GM12873 (cell line): ENCODE results near the gene TNNT1.

Experiments used
- TF ChIP-seq, protein P1 (sequence below): IDR thresholded peaks from 2 replicates; pipeline ENCODE4 v1.5.1; 2012; ENCODE audit warnings: low read depth, mild to moderate bottlenecking, moderate library complexity, low read length, control low read depth; ENCODE audit not compliant: insufficient read depth; ENCODE audit errors: missing control alignments

TNNT1 gene

DNA sequence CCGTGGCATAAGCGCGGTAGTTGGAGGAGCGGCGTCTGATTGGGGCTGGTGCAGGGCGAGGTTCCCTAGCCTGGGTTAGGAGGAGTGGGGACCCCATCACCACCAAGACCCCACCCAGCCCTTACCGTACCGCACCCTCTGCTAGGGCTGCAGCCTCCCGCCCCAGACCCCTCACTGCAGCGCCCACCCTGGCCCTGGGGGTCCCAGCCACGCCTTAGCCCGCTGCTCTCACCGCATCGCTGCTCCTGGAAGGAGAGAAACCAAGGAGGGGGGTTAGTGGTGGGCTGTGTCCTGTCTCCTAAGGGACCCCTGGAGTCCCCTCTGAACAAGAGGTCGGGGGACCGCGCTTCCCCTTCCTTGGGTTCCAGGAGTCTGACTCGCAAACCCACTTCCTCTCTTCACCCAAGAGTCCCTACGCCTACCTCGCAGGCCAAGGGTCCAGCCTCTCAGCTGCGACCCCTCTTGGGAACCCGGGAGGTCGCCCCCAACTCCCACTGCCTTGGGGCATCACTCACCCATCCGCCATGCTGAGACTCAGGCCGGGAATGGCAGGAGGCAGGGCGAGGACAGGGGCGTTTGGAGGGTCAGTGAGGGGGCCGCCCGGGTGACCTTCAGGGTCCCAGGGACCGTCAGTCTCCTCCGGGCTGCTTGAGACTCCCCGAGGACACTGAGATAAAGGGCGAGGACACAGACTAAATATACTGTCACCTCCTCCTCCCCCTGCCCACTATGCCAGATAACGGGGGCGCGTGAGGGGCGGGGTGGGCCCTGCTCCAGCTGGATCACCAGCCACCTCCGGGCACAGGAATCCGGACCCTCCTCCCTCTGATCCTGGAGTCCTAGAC, 8.3 kb upstream of the TNNT1 start, which contains the start of gene TNNI3:
TSS of gene TNNI3 (minus strand) at position 669 of the 845 bp plus-strand sequence. CDS start at position 526, 143 bp downstream.
- TF ChIP-seq, protein P1, sequence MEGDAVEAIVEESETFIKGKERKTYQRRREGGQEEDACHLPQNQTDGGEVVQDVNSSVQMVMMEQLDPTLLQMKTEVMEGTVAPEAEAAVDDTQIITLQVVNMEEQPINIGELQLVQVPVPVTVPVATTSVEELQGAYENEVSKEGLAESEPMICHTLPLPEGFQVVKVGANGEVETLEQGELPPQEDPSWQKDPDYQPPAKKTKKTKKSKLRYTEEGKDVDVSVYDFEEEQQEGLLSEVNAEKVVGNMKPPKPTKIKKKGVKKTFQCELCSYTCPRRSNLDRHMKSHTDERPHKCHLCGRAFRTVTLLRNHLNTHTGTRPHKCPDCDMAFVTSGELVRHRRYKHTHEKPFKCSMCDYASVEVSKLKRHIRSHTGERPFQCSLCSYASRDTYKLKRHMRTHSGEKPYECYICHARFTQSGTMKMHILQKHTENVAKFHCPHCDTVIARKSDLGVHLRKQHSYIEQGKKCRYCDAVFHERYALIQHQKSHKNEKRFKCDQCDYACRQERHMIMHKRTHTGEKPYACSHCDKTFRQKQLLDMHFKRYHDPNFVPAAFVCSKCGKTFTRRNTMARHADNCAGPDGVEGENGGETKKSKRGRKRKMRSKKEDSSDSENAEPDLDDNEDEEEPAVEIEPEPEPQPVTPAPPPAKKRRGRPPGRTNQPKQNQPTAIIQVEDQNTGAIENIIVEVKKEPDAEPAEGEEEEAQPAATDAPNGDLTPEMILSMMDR = no peak

DNA sequence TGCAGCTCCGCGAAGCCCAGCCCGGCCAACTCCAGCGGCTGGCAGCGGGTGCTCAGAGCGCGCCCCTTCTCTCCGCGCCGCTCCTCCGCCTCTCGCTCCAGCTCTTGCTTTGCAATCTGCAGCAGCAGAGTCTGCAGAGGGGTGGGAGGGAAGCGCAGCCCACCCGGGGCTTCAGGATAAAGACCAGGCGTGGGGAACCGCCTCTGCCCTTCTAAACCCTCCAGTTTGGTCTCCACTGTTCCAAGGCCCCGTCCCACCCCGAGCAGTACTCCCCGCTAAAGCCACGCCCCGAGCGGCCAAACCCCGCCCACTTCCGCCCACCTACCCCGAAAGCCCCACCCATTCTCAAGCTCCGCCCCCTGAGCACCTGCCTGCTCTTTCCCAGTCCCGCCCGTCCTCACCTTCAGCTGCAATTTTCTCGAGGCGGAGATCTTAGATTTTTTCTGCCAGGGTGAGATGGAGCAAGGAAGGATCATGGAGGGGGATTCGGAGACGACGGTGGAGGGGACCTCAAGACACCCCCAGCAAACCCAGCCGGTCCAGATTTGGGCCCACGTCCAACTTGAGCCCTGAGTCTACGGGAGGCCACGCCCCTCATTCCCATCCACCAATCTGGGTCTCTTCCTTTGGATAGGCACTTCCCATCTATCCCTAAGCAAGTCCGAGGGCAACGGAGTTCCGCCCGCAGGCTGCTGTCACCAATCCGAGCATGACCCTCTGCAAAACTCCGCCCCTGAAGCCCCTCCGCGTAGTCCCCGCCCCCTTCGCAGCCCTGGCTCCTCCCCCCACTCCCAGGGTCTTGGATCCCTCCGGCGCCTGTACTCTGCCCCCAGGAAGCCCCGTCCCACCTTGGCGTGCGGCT, 7.4 kb upstream of the TNNT1 start:
- TF ChIP-seq, protein P1 = no peak

DNA sequence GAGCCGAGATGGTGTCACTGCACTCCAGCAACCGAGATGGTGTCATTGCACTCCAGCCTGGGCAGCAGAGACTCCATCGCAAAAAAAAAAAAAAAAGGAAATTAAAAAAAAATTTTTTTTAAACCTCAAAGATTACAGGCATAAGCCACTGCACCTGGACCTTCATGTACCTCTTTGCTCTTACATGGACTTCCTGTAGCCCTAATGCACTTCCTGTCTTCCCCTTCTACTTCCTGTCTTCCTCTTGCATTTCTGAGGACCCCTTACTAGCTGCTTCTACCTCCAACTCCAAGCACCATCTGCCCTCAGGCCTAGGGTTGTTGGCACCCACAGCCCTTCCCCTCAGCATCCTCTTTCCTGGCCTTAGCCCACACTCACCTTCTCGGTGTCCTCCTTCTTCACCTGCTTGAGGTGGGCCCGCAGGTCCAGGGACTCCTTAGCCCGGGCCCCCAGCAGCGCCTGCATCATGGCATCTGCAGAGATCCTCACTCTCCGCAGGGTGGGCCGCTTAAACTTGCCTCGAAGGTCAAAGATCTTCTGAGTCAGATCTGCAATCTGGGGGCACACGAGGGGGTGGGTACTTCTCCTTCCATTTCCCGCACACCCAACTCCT, 4.8 kb upstream of the TNNT1 start:
- TF ChIP-seq, protein P1 = no peak

DNA sequence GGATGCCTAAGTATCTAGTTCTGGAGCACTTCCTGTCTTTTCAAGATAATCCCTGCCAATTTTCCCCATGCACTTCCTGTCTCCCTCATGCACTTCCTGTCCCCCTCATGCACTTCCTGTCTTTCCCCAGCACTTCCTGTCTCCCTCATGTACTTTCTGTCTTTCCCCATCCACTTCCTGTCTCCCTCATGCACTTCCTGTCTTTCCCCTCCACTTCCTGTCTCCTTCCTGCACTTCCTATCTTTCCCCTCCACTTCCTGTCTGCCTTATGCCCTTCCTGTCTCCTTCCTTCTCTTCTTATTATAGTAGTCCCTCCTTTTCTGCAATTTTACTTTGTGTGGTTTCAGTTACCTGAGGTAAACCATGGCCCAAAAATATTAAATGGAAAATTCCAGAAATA, 3.0 kb upstream of the TNNT1 start:
- TF ChIP-seq, protein P1 = no peak

DNA sequence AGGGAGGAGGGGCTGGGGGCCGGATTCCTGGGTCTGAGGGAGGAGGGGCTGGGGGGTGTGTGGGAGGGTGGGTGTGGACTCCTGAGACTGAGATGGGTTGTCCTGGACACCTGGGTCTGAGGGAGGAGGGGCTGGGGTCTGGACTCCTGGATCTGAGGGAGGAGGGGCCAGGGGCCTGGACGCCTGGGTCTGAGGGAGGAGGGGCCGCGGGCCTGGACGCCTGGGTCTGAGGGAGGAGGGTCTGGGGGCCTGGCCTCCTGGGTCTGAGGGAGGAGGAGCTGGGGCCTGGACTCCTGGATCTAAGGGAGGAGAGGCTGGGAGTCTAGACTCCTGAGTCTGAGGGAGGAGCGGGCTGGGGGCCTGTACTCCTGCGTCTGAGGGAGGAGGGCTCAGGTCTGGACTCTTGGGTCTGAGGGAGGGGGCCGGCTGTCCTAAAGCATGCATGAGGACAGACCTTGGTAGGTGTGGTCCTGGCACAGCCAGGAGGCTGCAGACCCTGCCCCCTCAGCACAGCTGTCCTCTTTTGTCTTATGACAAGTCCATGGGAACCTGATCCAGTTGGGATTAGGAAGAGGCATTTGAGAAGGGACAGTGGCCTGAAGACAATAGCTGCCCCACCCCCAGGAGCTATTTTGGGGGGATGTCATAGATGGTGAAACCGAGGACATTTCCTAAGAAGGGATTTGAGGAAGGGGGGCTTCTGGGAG, 1.3 kb downstream of the TNNT1 start:
- TF ChIP-seq, protein P1 = no peak

DNA sequence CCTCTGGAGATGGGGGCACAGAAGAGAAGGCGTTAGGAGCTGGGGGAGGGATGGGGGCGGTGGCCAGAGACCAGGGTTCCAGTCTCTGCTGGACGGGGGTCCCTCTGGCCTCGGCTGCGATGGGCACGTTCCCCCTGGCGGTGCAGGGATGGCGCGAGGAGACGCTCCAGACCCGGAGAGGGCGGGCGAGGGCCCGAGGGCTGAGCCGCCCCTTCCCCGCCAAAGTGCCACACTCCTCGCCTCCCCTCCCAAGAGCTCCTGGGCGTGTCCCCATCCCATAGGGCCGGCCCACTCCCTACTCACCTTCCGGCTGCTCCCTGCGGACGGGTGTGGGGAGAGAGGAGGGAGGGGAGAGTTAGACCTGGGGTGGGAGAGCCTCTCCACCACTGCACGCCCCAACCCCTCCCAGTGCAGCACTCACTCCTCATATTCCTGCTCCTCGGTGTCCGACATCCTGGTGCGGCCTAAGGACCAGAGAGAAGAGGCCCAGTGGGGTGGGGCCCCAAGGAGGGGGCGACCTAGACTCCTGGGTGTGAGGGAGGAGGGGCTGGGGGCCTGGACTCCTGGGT, 2.2 kb downstream of the TNNT1 start:
- TF ChIP-seq, protein P1 = no peak
